ENCODE data around the gene YBX3. TPM values are rescaled to one million over a fixed set of nuclear protein-coding genes. Genes with fewer than 3 reads are reported as not detected.

The YBX3 gene
- total and polyA plus RNA-seq, 2 of the 13 experiments (the other 11 are each of a cell fraction or from before 2014, with no cell fraction given) = 77.5 to 99.6 TPM

- TF ChIP-seq PLSCR1 (CRISPR knock-in tag; IDR thresholded peaks at IDR 0.05; ENCODE audit: borderline replicate concordance) (no peak), ZNF572 (CRISPR knock-in tag; IDR thresholded peaks at IDR 0.05) (no peak), SUZ12 (IDR thresholded peaks at IDR 0.05; ENCODE audit: low read depth, low read length) (no peak), MAZ (IDR thresholded peaks at IDR 0.05; ENCODE audit: borderline replicate concordance, low read depth, low read length) (no peak), MAZ (CRISPR knock-in tag; IDR thresholded peaks at IDR 0.05; ENCODE audit: low read depth) (peak; percentile 74; the same call in 1 of the 2 replicates), ZNF263 (CRISPR knock-in tag; IDR thresholded peaks at IDR 0.05) (no peak), ZNF143 (CRISPR knock-in tag; IDR thresholded peaks at IDR 0.05) (no peak), GATA4 (IDR thresholded peaks at IDR 0.05; ENCODE audit: borderline replicate concordance, low read depth) (no peak), AGO1 (IDR thresholded peaks at IDR 0.05; ENCODE audit: low read depth, low read length, poor library complexity, severe bottlenecking) (no peak), MTA1 (CRISPR knock-in tag; IDR thresholded peaks at IDR 0.05; ENCODE audit: borderline replicate concordance) (no peak; the same call in 1 of the 2 replicates), ZNF577 (CRISPR knock-in tag; IDR thresholded peaks at IDR 0.05; ENCODE audit: borderline replicate concordance, low read depth) (no peak), ZNF180 (CRISPR knock-in tag; IDR thresholded peaks at IDR 0.05; ENCODE audit: borderline replicate concordance, low read depth) (no peak), ZNF773 (CRISPR knock-in tag; IDR thresholded peaks at IDR 0.05; ENCODE audit: borderline replicate concordance) (no peak), SALL1 (CRISPR knock-in tag; IDR thresholded peaks at IDR 0.05) (peak; percentile 82), ZNF354B (CRISPR knock-in tag; IDR thresholded peaks at IDR 0.05) (no peak), ZBTB7B (CRISPR knock-in tag; IDR thresholded peaks at IDR 0.05) (no peak), KMT2A (CRISPR knock-in tag; IDR thresholded peaks at IDR 0.05) (no peak)
- TF ChIP-seq, protein P1, sequence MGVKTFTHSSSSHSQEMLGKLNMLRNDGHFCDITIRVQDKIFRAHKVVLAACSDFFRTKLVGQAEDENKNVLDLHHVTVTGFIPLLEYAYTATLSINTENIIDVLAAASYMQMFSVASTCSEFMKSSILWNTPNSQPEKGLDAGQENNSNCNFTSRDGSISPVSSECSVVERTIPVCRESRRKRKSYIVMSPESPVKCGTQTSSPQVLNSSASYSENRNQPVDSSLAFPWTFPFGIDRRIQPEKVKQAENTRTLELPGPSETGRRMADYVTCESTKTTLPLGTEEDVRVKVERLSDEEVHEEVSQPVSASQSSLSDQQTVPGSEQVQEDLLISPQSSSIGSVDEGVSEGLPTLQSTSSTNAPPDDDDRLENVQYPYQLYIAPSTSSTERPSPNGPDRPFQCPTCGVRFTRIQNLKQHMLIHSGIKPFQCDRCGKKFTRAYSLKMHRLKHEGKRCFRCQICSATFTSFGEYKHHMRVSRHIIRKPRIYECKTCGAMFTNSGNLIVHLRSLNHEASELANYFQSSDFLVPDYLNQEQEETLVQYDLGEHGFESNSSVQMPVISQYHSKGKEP (CRISPR knock-in tag; IDR thresholded peaks at IDR 0.05) = no peak
- TF ChIP-seq, protein P2, sequence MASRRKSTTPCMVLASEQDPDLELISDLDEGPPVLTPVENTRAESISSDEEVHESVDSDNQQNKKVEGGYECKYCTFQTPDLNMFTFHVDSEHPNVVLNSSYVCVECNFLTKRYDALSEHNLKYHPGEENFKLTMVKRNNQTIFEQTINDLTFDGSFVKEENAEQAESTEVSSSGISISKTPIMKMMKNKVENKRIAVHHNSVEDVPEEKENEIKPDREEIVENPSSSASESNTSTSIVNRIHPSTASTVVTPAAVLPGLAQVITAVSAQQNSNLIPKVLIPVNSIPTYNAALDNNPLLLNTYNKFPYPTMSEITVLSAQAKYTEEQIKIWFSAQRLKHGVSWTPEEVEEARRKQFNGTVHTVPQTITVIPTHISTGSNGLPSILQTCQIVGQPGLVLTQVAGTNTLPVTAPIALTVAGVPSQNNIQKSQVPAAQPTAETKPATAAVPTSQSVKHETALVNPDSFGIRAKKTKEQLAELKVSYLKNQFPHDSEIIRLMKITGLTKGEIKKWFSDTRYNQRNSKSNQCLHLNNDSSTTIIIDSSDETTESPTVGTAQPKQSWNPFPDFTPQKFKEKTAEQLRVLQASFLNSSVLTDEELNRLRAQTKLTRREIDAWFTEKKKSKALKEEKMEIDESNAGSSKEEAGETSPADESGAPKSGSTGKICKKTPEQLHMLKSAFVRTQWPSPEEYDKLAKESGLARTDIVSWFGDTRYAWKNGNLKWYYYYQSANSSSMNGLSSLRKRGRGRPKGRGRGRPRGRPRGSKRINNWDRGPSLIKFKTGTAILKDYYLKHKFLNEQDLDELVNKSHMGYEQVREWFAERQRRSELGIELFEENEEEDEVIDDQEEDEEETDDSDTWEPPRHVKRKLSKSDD (CRISPR knock-in tag; IDR thresholded peaks at IDR 0.05; ENCODE audit: low read depth) = peak; percentile 78; the same call in 1 of the 2 replicates
- TF ChIP-seq, protein P3, sequence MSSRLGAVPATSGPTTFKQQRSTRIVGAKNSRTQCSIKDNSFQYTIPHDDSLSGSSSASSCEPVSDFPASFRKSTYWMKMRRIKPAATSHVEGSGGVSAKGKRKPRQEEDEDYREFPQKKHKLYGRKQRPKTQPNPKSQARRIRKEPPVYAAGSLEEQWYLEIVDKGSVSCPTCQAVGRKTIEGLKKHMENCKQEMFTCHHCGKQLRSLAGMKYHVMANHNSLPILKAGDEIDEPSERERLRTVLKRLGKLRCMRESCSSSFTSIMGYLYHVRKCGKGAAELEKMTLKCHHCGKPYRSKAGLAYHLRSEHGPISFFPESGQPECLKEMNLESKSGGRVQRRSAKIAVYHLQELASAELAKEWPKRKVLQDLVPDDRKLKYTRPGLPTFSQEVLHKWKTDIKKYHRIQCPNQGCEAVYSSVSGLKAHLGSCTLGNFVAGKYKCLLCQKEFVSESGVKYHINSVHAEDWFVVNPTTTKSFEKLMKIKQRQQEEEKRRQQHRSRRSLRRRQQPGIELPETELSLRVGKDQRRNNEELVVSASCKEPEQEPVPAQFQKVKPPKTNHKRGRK (CRISPR knock-in tag; IDR thresholded peaks at IDR 0.05) = no peak
Measured at GRCh38 chr12:10721651-10722501, 1.2 kb downstream of the YBX3 start (continued).

Data from HepG2 (cell line).